Neuronal stem cell (in vitro differentiated cells): ENCODE data around the gene NKX2-3.

ENCODE experiments used
- DNase-seq: peaks from one replicate; pipeline ENCODE4 v3.0.0-alpha.2; 2013; ENCODE audit warnings: low spot score
- H2AFZ ChIP-seq: one replicate; pipeline ENCODE4 v1.6.1; 2013; ENCODE audit warnings: mild to moderate bottlenecking, low read length, inconsistent platforms
- H2AK5ac ChIP-seq: 2 replicates; pipeline ENCODE4 v1.6.1; 2013; ENCODE audit warnings: low read depth, mild to moderate bottlenecking, inconsistent platforms, low read length, moderate library complexity, mixed read lengths
- H2BK120ac ChIP-seq: 2 replicates; pipeline ENCODE4 v1.6.1; 2013; ENCODE audit warnings: low read depth, mild to moderate bottlenecking, inconsistent platforms, low read length, moderate library complexity, mixed read lengths
- H2BK12ac ChIP-seq: one replicate; pipeline ENCODE4 v1.6.1; 2013; ENCODE audit warnings: low read length, inconsistent platforms
- H2BK15ac ChIP-seq: 2 replicates; pipeline ENCODE4 v1.6.1; 2013; ENCODE audit warnings: mild to moderate bottlenecking, low read length, inconsistent platforms, mixed read lengths
- H2BK5ac ChIP-seq: one replicate; pipeline ENCODE4 v1.6.1; 2013; ENCODE audit warnings: inconsistent platforms, mild to moderate bottlenecking, low read length, moderate library complexity
- H3K14ac ChIP-seq: one replicate; pipeline ENCODE4 v1.6.1; 2013; ENCODE audit warnings: low read length, inconsistent platforms
- H3K18ac ChIP-seq: 2 replicates; pipeline ENCODE4 v1.6.1; 2013; ENCODE audit warnings: low read length, inconsistent platforms
- H3K23ac ChIP-seq: 2 replicates; pipeline ENCODE4 v1.6.1; 2013; ENCODE audit warnings: low read depth, mild to moderate bottlenecking, mixed read lengths, low read length, inconsistent platforms; ENCODE audit not compliant: poor library complexity
- H3K27ac ChIP-seq: replicated peaks from 3 replicates; pipeline ENCODE4 v1.5.1; 2013; ENCODE audit warnings: low read length, inconsistent platforms
- H3K27me3 ChIP-seq, 3 experiments: 2 replicates each; pipeline ENCODE4 v1.6.1; 2013; ENCODE audit warnings: low read length in 3 of 3, mild to moderate bottlenecking in 2 of 3, inconsistent platforms in 1 of 3, low read depth in 1 of 3, mixed read lengths in 1 of 3, moderate library complexity in 1 of 3; ENCODE audit not compliant: control insufficient read depth in 3 of 3, insufficient read depth in 3 of 3
- H3K36me3 ChIP-seq, 2 donors: replicated peaks in 1 of 2; 2 replicates each; pipeline ENCODE4 v1.6.1; 2013; ENCODE audit warnings: low read length in 2 of 2; ENCODE audit not compliant: control insufficient read depth in 2 of 2, insufficient read depth in 2 of 2
- H3K4ac ChIP-seq: 2 replicates; pipeline ENCODE4 v1.6.1; 2013; ENCODE audit warnings: inconsistent platforms, mild to moderate bottlenecking, low read length, moderate library complexity
- H3K4me1 ChIP-seq, 2 donors: 1 replicate in 1 of 2; 2 replicates in 1 of 2; pipeline ENCODE4 v1.6.1; 2013; ENCODE audit warnings: low read length in 2 of 2, low read depth in 1 of 2; ENCODE audit not compliant: control insufficient read depth in 2 of 2, insufficient read depth in 1 of 2
- H3K4me2 ChIP-seq: one replicate; pipeline ENCODE4 v1.6.1; 2013; ENCODE audit warnings: mild to moderate bottlenecking, low read length, inconsistent platforms; ENCODE audit not compliant: insufficient read depth, poor library complexity, severe bottlenecking
- H3K4me3 ChIP-seq, 2 donors: 2 replicates each; pipeline ENCODE4 v1.5.1; 2013; ENCODE audit warnings: low read length in 2 of 2, mild to moderate bottlenecking in 2 of 2, inconsistent platforms in 1 of 2, moderate library complexity in 1 of 2
- H3K79me1 ChIP-seq: one replicate; pipeline ENCODE4 v1.6.1; 2013; ENCODE audit warnings: low read depth, mild to moderate bottlenecking, inconsistent platforms, low read length, moderate library complexity
- H3K9ac ChIP-seq: one replicate; pipeline ENCODE4 v1.6.1; 2013; ENCODE audit warnings: mild to moderate bottlenecking, low read depth, low read length, inconsistent platforms; ENCODE audit not compliant: poor library complexity
- H3K9me3 ChIP-seq, 2 donors: replicated peaks in 1 of 2; 2 replicates each; pipeline versions ENCODE3 to v1.6.1; 2013; ENCODE audit warnings: low read length in 2 of 2, mild to moderate bottlenecking in 2 of 2, inconsistent platforms in 1 of 2, low read depth in 1 of 2, mixed read lengths in 1 of 2, moderate library complexity in 1 of 2; ENCODE audit not compliant: control insufficient read depth in 2 of 2, insufficient read depth in 1 of 2
- H4K8ac ChIP-seq: one replicate; pipeline ENCODE4 v1.6.1; 2013; ENCODE audit warnings: low read depth, mild to moderate bottlenecking, inconsistent platforms, low read length, moderate library complexity
- H4K91ac ChIP-seq: one replicate; pipeline ENCODE4 v1.6.1; 2013; ENCODE audit warnings: low read length, low read depth, mild to moderate bottlenecking, inconsistent platforms; ENCODE audit not compliant: poor library complexity
- WGBS, 2 donors: extraction: QIAGEN DNeasy Blood & Tissue Kit; methylation state at CpG; one replicate each; pipeline ENCODE4 v1.1.7; 2013; ENCODE audit warnings: missing lambda C conversion rate in 2 of 2, mixed read lengths in 1 of 2; ENCODE audit not compliant: insufficient read length in 2 of 2, insufficient replicate concordance in 1 of 2; ENCODE audit errors: extremely low coverage in 2 of 2; 5-methylcytosine and 5-hydroxymethylcytosine counted together

NKX2-3 gene

DNA sequence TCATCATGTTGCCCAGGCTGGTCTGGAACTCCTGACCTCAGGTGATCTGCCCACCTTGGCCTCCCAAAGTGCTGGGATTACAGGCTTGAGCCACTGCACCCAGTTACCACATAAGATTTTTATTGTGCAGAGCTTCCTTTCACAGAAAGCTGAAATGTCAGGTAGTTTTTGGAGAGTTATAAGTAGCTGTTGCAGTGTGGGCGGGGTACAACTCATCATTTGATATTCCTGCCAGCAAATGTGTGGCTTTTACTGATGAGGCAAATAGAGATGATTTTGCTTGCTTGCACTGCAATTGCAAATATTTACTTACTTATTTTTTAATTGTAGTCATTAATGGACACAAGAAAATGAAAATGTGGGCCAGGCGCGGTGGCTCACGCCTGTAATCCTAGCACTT is 32.4 kb downstream of the NKX2-3 start:
- H2AFZ ChIP-seq = no peak overlapping the region
- no peak overlapping the region for H3K4ac ChIP-seq
- H3K79me1 ChIP-seq = no peaks in the 10 kb centered on the region
- no peak overlapping the region for H3K14ac ChIP-seq
- no peaks in the 10 kb centered on the region for H3K9me3 ChIP-seq
- no peak overlapping the region for H2AK5ac ChIP-seq
- H2BK120ac ChIP-seq = no peak overlapping the region
- no peaks in the 10 kb centered on the region for H3K4me1 ChIP-seq
- H4K8ac ChIP-seq = no peak overlapping the region
- no peak overlapping the region for H3K23ac ChIP-seq
- peaks cover 0 to 12% (median 0%) of the 10 kb centered on the region in 3 experiments for H3K27me3 ChIP-seq
- DNase-seq = no peak
- H2BK12ac ChIP-seq = no peak overlapping the region
- no peak overlapping the region for H2BK15ac ChIP-seq
- WGBS, 2 donors = no CpG with 5 or more reads among the region's 4 CpGs
- no peak overlapping the region for H3K27ac ChIP-seq
- H3K36me3 ChIP-seq = no peaks in the 10 kb centered on the region
- no peak overlapping the region for H2BK5ac ChIP-seq
- no peak overlapping the region for H3K18ac ChIP-seq
- no peak overlapping the region for H3K4me2 ChIP-seq
- H3K9ac ChIP-seq = no peak overlapping the region
- no peak overlapping the region for H3K4me3 ChIP-seq
- no peak overlapping the region for H4K91ac ChIP-seq

- no peak overlapping the region for H3K27ac ChIP-seq
- H3K27me3 ChIP-seq = peaks cover 0 to 15% (median 0%) of the 10 kb centered on the region in 3 experiments
- no peak for DNase-seq
- H2BK15ac ChIP-seq = no peak overlapping the region
- no peak overlapping the region for H2BK5ac ChIP-seq
- H2BK12ac ChIP-seq = no peak overlapping the region
- H3K4ac ChIP-seq = no peak overlapping the region
- no peak overlapping the region for H2AK5ac ChIP-seq
- H3K14ac ChIP-seq = no peak overlapping the region
- no peaks in the 10 kb centered on the region for H3K4me1 ChIP-seq
- no peak overlapping the region for H3K4me3 ChIP-seq
- no peaks in the 10 kb centered on the region for H3K36me3 ChIP-seq
- H3K9ac ChIP-seq = no peak overlapping the region
- no peak overlapping the region for H2BK120ac ChIP-seq
- H3K4me2 ChIP-seq = no peak overlapping the region
- no peak overlapping the region for H4K91ac ChIP-seq
- no peak overlapping the region for H2AFZ ChIP-seq
- no peak overlapping the region for H3K18ac ChIP-seq
- no peak overlapping the region for H3K23ac ChIP-seq
- H4K8ac ChIP-seq = no peak overlapping the region
- no peaks in the 10 kb centered on the region for H3K9me3 ChIP-seq
- no CpG with 5 or more reads among the region's 11 CpGs for WGBS, 2 donors
- no peaks in the 10 kb centered on the region for H3K79me1 ChIP-seq
Measured at GRCh38 chr10:99569253-99569939, 36.7 kb downstream of the NKX2-3 start.

DNA sequence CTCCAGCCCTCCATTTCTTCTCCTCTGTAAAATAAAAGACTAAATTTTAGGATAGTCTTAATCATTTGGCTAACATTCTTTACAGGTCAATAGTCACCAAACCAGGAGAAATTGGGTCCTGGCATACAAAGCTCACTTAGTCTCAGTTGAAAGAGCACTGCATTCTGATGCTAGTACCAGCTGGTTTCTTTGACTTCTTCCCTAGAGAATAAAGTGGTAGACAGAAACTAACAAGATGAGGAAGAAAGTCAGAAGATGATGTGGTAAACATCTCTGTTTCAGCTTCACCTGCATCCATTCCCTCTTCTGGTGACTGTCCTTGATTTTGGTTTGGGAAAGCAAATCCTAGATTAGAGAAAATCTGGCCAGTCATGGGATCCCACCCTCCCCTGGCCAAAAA is 37.2 kb downstream of the NKX2-3 start:
- no peak overlapping the region for H3K23ac ChIP-seq
- H3K4ac ChIP-seq = no peak overlapping the region
- no peak overlapping the region for H3K18ac ChIP-seq
- DNase-seq = no peak
- no peak overlapping the region for H2BK12ac ChIP-seq
- H3K9ac ChIP-seq = no peak overlapping the region
- H4K91ac ChIP-seq = no peak overlapping the region
- no peaks in the 10 kb centered on the region for H3K36me3 ChIP-seq
- H3K9me3 ChIP-seq = no peaks in the 10 kb centered on the region
- no peak overlapping the region for H2BK15ac ChIP-seq
- no peak overlapping the region for H2BK120ac ChIP-seq
- no peak overlapping the region for H4K8ac ChIP-seq
- H3K4me3 ChIP-seq = no peak overlapping the region
- H3K14ac ChIP-seq = no peak overlapping the region
- no peak overlapping the region for H2AFZ ChIP-seq
- no peaks in the 10 kb centered on the region for H3K4me1 ChIP-seq
- no peak overlapping the region for H3K4me2 ChIP-seq
- peaks cover 0 to 15% (median 0%) of the 10 kb centered on the region in 3 experiments for H3K27me3 ChIP-seq
- H2AK5ac ChIP-seq = no peak overlapping the region
- no peaks in the 10 kb centered on the region for H3K79me1 ChIP-seq
- no peak overlapping the region for H3K27ac ChIP-seq
- no peak overlapping the region for H2BK5ac ChIP-seq

DNA sequence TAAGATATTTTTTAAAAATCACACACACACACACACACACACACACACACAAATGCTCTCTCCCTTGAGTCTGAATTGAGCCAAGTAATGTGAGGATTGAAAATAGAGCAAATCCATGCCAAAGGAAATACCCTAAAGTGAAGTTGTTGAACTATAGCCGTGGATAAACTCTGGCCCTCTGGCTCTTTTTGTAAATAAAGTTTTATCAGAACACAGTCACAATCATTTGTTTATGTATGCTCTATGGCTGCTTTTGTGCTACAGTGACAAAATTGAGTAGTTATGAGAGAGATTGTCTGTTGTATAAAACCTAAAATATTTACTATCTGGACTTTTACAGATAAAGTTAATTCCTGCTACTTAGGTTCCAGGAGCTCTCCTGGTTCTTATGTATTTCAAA is 39.1 kb downstream of the NKX2-3 start:
- no CpG with 5 or more reads among the region's 1 CpG for WGBS, 2 donors
- no peak overlapping the region for H2AFZ ChIP-seq
- H2BK5ac ChIP-seq = no peak overlapping the region
- H3K27me3 ChIP-seq = peaks cover 0 to 15% (median 0%) of the 10 kb centered on the region in 3 experiments
- H3K23ac ChIP-seq = no peak overlapping the region
- H3K4ac ChIP-seq = no peak overlapping the region
- H3K4me1 ChIP-seq = no peaks in the 10 kb centered on the region
- H3K9me3 ChIP-seq = no peaks in the 10 kb centered on the region
- no peak overlapping the region for H3K18ac ChIP-seq
- H3K27ac ChIP-seq = no peak overlapping the region
- H4K91ac ChIP-seq = no peak overlapping the region
- no peak overlapping the region for H2BK12ac ChIP-seq
- no peak overlapping the region for H3K4me2 ChIP-seq
- no peak overlapping the region for H3K4me3 ChIP-seq
- H4K8ac ChIP-seq = no peak overlapping the region
- no peak overlapping the region for H2BK15ac ChIP-seq
- H3K36me3 ChIP-seq = no peaks in the 10 kb centered on the region
- H2BK120ac ChIP-seq = no peak overlapping the region
- H2AK5ac ChIP-seq = no peak overlapping the region
- no peaks in the 10 kb centered on the region for H3K79me1 ChIP-seq
- no peak for DNase-seq
- no peak overlapping the region for H3K9ac ChIP-seq
- H3K14ac ChIP-seq = no peak overlapping the region
